OCI-LY1 (cell line): ENCODE measurements around the gene LAMA3.

Experiments used
- EZH2 ChIP-seq: fragments of 200-600 bp; sonication (generic), shearing (Covaris generic); IDR thresholded peaks from 2 replicates; pipeline ENCODE4 v1.8.0; 2017; ENCODE audit warnings: borderline replicate concordance, mixed run types, mild to moderate bottlenecking, antibody characterized with exemption, low read length, moderate library complexity, mixed read lengths
- TF ChIP-seq, protein P1 (sequence below): fragments of 200-600 bp; sonication (generic), shearing (Covaris generic); IDR thresholded peaks from 2 replicates; pipeline ENCODE4 v1.5.1; 2017; ENCODE audit warnings: mild to moderate bottlenecking, antibody characterized with exemption, low read length, moderate library complexity, mixed read lengths

DNA sequence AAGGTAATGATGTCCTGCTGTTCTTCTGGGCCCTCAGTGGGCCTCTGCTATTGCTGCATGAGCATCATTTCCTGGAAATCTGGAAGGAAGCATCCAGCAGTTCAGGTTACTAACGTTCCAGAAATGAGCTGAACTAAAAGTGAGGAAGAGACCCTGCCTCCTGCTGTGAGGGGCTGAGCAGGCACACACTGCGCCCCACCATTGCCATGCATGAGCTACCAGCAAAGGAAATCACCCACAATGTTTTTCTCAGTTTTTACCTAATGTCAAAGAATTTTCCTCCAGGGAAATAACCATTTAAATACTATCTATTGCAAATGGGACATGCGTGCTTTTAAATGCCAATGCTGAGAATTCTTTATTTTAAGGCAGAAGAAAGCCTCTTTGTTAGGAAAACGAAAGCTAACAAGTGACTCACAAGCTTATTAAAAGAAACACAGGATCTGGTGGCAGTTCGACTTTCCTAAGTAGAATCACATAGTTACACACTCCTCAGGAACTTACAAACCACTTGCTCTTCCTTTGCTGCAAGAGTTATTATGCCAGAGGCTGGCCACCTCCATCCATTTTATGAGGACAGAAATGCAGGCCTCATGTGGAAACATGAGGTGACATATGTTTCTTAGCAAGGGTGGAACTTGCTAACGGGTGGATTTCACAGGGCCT lies 172.7 kb downstream of the LAMA3 start:
- TF ChIP-seq, protein P1, sequence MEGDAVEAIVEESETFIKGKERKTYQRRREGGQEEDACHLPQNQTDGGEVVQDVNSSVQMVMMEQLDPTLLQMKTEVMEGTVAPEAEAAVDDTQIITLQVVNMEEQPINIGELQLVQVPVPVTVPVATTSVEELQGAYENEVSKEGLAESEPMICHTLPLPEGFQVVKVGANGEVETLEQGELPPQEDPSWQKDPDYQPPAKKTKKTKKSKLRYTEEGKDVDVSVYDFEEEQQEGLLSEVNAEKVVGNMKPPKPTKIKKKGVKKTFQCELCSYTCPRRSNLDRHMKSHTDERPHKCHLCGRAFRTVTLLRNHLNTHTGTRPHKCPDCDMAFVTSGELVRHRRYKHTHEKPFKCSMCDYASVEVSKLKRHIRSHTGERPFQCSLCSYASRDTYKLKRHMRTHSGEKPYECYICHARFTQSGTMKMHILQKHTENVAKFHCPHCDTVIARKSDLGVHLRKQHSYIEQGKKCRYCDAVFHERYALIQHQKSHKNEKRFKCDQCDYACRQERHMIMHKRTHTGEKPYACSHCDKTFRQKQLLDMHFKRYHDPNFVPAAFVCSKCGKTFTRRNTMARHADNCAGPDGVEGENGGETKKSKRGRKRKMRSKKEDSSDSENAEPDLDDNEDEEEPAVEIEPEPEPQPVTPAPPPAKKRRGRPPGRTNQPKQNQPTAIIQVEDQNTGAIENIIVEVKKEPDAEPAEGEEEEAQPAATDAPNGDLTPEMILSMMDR: no peak
- TF ChIP-seq EZH2: no peak
